ENCODE results near the gene TRAF1. TPM values are rescaled to one million over a fixed set of nuclear protein-coding genes. Genes with fewer than 3 reads are reported as not detected.

Gene TRAF1
- total RNA-seq, 1 experiment from 2014 or later, result 1.4 TPM

- no peak overlapping the region for H3T11ph ChIP-seq (ENCODE audit: low read length)
- H2BK12ac ChIP-seq (ENCODE audit: insufficient read length, low read depth, low read length), result no peak overlapping the region
- no peak overlapping the region for H2BK15ac ChIP-seq (ENCODE audit: low read depth, low read length)
- H3K23ac ChIP-seq (ENCODE audit: insufficient read length, low read depth, low read length), result no peak overlapping the region
- Mint-ChIP-seq H3K27me3 (ENCODE audit: low read depth) (no peaks in the 10 kb centered on the region), H3K4me3 (no peak overlapping the region), H3K9me3 (peaks cover 0 to 4% of the 10 kb centered on the region in 2 experiments; a peak in 2 of 5 replicates), H3K4me1 (peaks cover 27 to 50% of the 10 kb centered on the region in 2 experiments), H3K36me3 (ENCODE audit: insufficient read depth in 1 of 3, low read depth in 3 of 3) (peaks cover 0 to 6% (median 5%) of the 10 kb centered on the region in 3 experiments; a peak in 3 of 7 replicates), H3K27ac (no peak overlapping the region)
- no peak overlapping the region for H2AFZ ChIP-seq (ENCODE audit: low read length)
- no peak overlapping the region for H4K8ac ChIP-seq (replicated peaks; ENCODE audit: insufficient read length, low read depth, low read length)
- no peaks in the 10 kb centered on the region for H3K79me2 ChIP-seq (ENCODE audit: insufficient read depth, low read length)
- H3K79me1 ChIP-seq (ENCODE audit: insufficient read depth, low read depth, low read length, poor library complexity, severe bottlenecking), result no peaks in the 10 kb centered on the region
- no CpG with 5 or more reads among the region's 3 CpGs for WGBS (ENCODE audit: extremely low coverage, insufficient read length, low lambda C conversion rate)
- peaks cover 10% of the 10 kb centered on the region; the same call in 1 of the 2 replicates for H3K4me1 ChIP-seq (ENCODE audit: insufficient read depth, low read length)
- H3K18ac ChIP-seq (ENCODE audit: insufficient read length, low read depth, low read length), result no peak overlapping the region
- no peak for DNase-seq
- no peak overlapping the region for H2AK5ac ChIP-seq (ENCODE audit: insufficient read length, low read length)
- H3K56ac ChIP-seq (ENCODE audit: insufficient read length, low read depth, low read length), result no peak overlapping the region
- H2BK5ac ChIP-seq (ENCODE audit: insufficient read length, low read length), result no peak overlapping the region
- H3K4me2 ChIP-seq (ENCODE audit: insufficient read depth, insufficient read length, low read length), result no peak overlapping the region
- TF ChIP-seq CTCF (conservative IDR thresholded peaks at IDR 0.05), result no peak
- no peak overlapping the region for H3K14ac ChIP-seq (ENCODE audit: insufficient read depth, low read length)
- no peaks in the 10 kb centered on the region for H3K27me3 ChIP-seq (ENCODE audit: insufficient read depth, low read length)
- H3K23me2 ChIP-seq (ENCODE audit: insufficient read length, low read depth, low read length, poor library complexity, severe bottlenecking), result no peaks in the 10 kb centered on the region
- no peak overlapping the region for H3K27ac ChIP-seq (ENCODE audit: insufficient read length, low read depth, low read length)
- no peak overlapping the region for H2BK120ac ChIP-seq (ENCODE audit: low read depth, low read length, poor library complexity, severe bottlenecking)
- H3K9ac ChIP-seq (ENCODE audit: extremely low read depth, insufficient read length, low read length), result no peak overlapping the region
- H4K5ac ChIP-seq (ENCODE audit: insufficient read length, low read depth, low read length), result no peak overlapping the region
- H3K9me3 ChIP-seq (ENCODE audit: control insufficient read depth, low read depth, low read length), result no peaks in the 10 kb centered on the region
- H3K4ac ChIP-seq (ENCODE audit: low read depth, low read length), result no peak overlapping the region
- H2BK20ac ChIP-seq (ENCODE audit: low read depth, low read length, poor library complexity, severe bottlenecking), result no peak overlapping the region
- H4K20me1 ChIP-seq (ENCODE audit: control insufficient read depth, insufficient read depth, insufficient read length), result no peaks in the 10 kb centered on the region
- H4K91ac ChIP-seq (ENCODE audit: insufficient read length, low read depth, low read length), result no peak overlapping the region
These were observed 12.2 kb downstream of the TRAF1 start for GRCh38 chr9:120914396-120914795.
